Liver (tissue), 9 donors: ENCODE data around the gene GSTM1. TPM values are rescaled to one million over a fixed set of nuclear protein-coding genes. Genes with fewer than 3 reads are reported as not detected.

ENCODE experiments used
- DNase-seq: peaks from one replicate; pipeline ENCODE4 v3.0.0-alpha.2; 2017; ENCODE audit warnings: low spot score
- H3K27ac ChIP-seq, 2 donors: one replicate each; pipeline ENCODE4 v1.7.0; 2013; ENCODE audit warnings: inconsistent platforms in 2 of 2, low read length in 2 of 2, control low read depth in 1 of 2, low read depth in 1 of 2, mild to moderate bottlenecking in 1 of 2
- H3K27me3 ChIP-seq, 4 donors: one replicate each; pipeline versions ENCODE4 v1.6.1 to v1.7.0; 2013; ENCODE audit warnings: low read length in 3 of 4, inconsistent platforms in 1 of 4, mild to moderate bottlenecking in 1 of 4, moderate library complexity in 1 of 4; ENCODE audit not compliant: control insufficient read depth in 4 of 4, insufficient read depth in 4 of 4
- H3K36me3 ChIP-seq, 4 donors: one replicate each; pipeline versions ENCODE4 v1.6.1 to v1.7.0; 2013; ENCODE audit warnings: low read length in 3 of 4, mild to moderate bottlenecking in 3 of 4, low read depth in 1 of 4, moderate library complexity in 1 of 4; ENCODE audit not compliant: control insufficient read depth in 4 of 4, insufficient read depth in 3 of 4
- H3K4me1 ChIP-seq, 4 donors: one replicate each; pipeline versions ENCODE4 v1.6.1 to v1.7.0; 2013; ENCODE audit warnings: low read length in 3 of 4, mild to moderate bottlenecking in 3 of 4, moderate library complexity in 1 of 4; ENCODE audit not compliant: control insufficient read depth in 4 of 4, insufficient read depth in 4 of 4
- H3K4me3 ChIP-seq, 3 donors: one replicate each; pipeline versions ENCODE4 v1.6.1 to v1.7.0; 2013; ENCODE audit warnings: low read length in 3 of 3, control low read depth in 1 of 3, low read depth in 1 of 3, mild to moderate bottlenecking in 1 of 3
- H3K9ac ChIP-seq, 2 donors: one replicate each; pipeline ENCODE4 v1.7.0; 2013; ENCODE audit warnings: low read length in 2 of 2, mild to moderate bottlenecking in 2 of 2, moderate library complexity in 2 of 2, control low read depth in 1 of 2, low read depth in 1 of 2
- H3K9me3 ChIP-seq, 4 donors: one replicate each; pipeline versions ENCODE4 v1.6.1 to v1.7.0; 2013; ENCODE audit warnings: low read length in 3 of 4; ENCODE audit not compliant: control insufficient read depth in 4 of 4
- ATF3 ChIP-seq: IDR thresholded peaks from 2 replicates; pipeline ENCODE4 v1.6.1; 2016; ENCODE audit warnings: antibody characterized with exemption
- EGR1 ChIP-seq, 2 donors: IDR thresholded peaks; 2 replicates each; pipeline ENCODE4 v1.6.1; 2016 to 2018; ENCODE audit warnings: antibody characterized with exemption in 2 of 2, low read depth in 2 of 2
- FOXA1 ChIP-seq: IDR thresholded peaks from 2 replicates; pipeline ENCODE4 v1.6.1; 2016; ENCODE audit warnings: antibody characterized with exemption
- FOXA2 ChIP-seq: IDR thresholded peaks from 2 replicates; pipeline ENCODE4 v1.6.1; 2016; ENCODE audit warnings: antibody characterized with exemption
- GABPA ChIP-seq, 2 donors: IDR thresholded peaks in 1 of 2; conservative IDR thresholded peaks in 1 of 2; 2 replicates each; pipeline ENCODE4 v1.6.1; 2016; ENCODE audit warnings: antibody characterized with exemption in 2 of 2, mild to moderate bottlenecking in 1 of 2, moderate library complexity in 1 of 2
- HNF4A ChIP-seq, 2 donors: conservative IDR thresholded peaks; 2 replicates each; pipeline ENCODE4 v1.6.1; 2016; ENCODE audit warnings: antibody characterized with exemption in 2 of 2, mild to moderate bottlenecking in 2 of 2
- HNF4G ChIP-seq: IDR thresholded peaks from 2 replicates; pipeline ENCODE4 v1.6.1; 2016; ENCODE audit warnings: antibody characterized with exemption
- JUND ChIP-seq, 2 donors: IDR thresholded peaks; 2 replicates each; pipeline ENCODE4 v1.6.1; 2016; ENCODE audit warnings: antibody characterized with exemption in 2 of 2
- MAX ChIP-seq: IDR thresholded peaks from 2 replicates; pipeline ENCODE4 v1.6.1; 2016; ENCODE audit warnings: antibody characterized with exemption
- NR2F2 ChIP-seq: IDR thresholded peaks from 2 replicates; pipeline ENCODE4 v1.6.1; 2016; ENCODE audit warnings: antibody characterized with exemption
- RAD21 ChIP-seq, 2 donors: IDR thresholded peaks; 2 replicates each; pipeline ENCODE4 v1.6.1; 2016; ENCODE audit warnings: antibody characterized with exemption in 2 of 2, mild to moderate bottlenecking in 2 of 2
- REST ChIP-seq: IDR thresholded peaks from 2 replicates; pipeline ENCODE4 v1.6.1; 2016; ENCODE audit warnings: antibody characterized with exemption, mild to moderate bottlenecking
- RXRA ChIP-seq, 2 donors: IDR thresholded peaks; 2 replicates each; pipeline ENCODE4 v1.6.1; 2017 to 2018; ENCODE audit warnings: antibody characterized with exemption in 2 of 2, mild to moderate bottlenecking in 1 of 2
- SP1 ChIP-seq: IDR thresholded peaks from 2 replicates; pipeline ENCODE4 v1.6.1; 2018; ENCODE audit warnings: antibody characterized with exemption, mild to moderate bottlenecking
- TAF1 ChIP-seq: conservative IDR thresholded peaks from 2 replicates; pipeline ENCODE4 v1.6.1; 2016; ENCODE audit warnings: antibody characterized with exemption, mild to moderate bottlenecking
- YY1 ChIP-seq: IDR thresholded peaks from 2 replicates; pipeline ENCODE4 v1.6.1; 2016; ENCODE audit warnings: antibody characterized with exemption, mild to moderate bottlenecking
- ZBTB33 ChIP-seq: IDR thresholded peaks from 2 replicates; pipeline ENCODE4 v1.6.1; 2016; ENCODE audit warnings: antibody characterized with exemption
- WGBS: extraction: QIAGEN DNeasy Blood & Tissue Kit; methylation state at CpG from one replicate; pipeline ENCODE4 v1.1.7; 2013; 5-methylcytosine and 5-hydroxymethylcytosine counted together
- polyA plus RNA-seq, 2 donors: library from polyadenylated mRNA; stranded (reverse) in 1 of 2; unstranded in 1 of 2; fragments of 200-250 nt in 1 of 2; fragments of >200 nt in 1 of 2; fragmentation: Nextera tagmentation in 1 of 2; extraction: Ambion mirVana in 1 of 2; gene quantifications; one replicate each; pipeline versions ENCODE4 v1.2.1 to v1.2.3, GENCODE V29; 2013 to 2015
- total RNA-seq, 2 donors: library from RNA; depleted of rRNA; stranded (reverse); fragments of >200 nt; gene quantifications; one replicate each; pipeline ENCODE4 v1.2.3, GENCODE V29; 2014
- TF ChIP-seq, protein P1 (sequence below): fragments of 150-350 bp; IDR thresholded peaks from 2 replicates; pipeline ENCODE4 v1.5.1; 2017; ENCODE audit warnings: improper control_type of control experiment, low read depth, low read length; ENCODE audit not compliant: missing input control
- donor health status: healthy.
- donor health status: healthy.
- donor health status: healthy.
- donor health status: healthy.
- donor health status: healthy.

The GSTM1 gene
- total and polyA plus RNA-seq, 4 donors: 14.7 to 341 (median 247) TPM

DNA sequence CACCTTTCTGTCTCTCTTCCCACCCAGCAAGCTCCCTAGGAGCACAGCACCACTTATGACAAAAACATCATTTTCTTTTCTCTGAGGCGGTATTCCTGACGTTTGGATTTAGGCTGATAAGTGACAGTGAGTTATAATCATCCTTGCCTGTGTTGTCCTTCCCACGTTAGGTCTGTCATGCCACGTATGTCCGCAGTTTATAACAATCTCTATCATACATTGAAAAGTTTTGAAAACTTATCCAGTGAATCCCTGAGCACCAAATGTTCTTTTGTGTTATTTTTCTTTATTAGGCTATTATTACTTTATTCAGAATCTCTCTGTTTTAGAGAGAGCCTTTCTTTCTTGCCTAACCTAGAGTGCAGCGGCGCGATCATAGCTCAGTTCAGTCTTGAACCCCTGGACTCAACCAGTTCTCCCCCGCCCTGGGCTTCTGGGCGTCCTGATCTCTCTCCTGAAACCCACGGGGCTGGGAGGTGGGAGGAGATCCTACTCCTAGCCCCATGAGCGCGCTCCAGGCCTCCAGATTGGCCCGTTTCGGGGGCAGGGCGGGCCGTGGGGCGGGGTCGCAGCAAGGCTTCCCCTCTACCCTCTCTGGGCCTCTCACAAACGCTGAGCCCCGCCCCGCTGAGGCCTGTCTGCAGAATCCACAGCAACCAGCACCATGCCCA, 20.0 kb upstream of the GSTM1 start, which contains the start of gene GSTM2:
Gene GSTM2 (plus strand): TSS at position 606 of the 671 bp plus-strand sequence. CDS start 59 bp downstream, at position 665.
- no peaks in the 10 kb centered on the region for H3K36me3 ChIP-seq
- peak; percentile 89 for DNase-seq
- TF ChIP-seq FOXA2: no peak
- TF ChIP-seq MAX: no peak
- TF ChIP-seq SP1: peak; percentile 53
- peak in 1 of 2 donors; percentile 31 for TF ChIP-seq RAD21 (IDR thresholded peaks at IDR 0.05)
- peak in 1 of 2 donors; percentile 47 for TF ChIP-seq HNF4A (conservative IDR thresholded peaks at IDR 0.05)
- no peak for TF ChIP-seq FOXA1
- no peak for TF ChIP-seq RXRA (IDR thresholded peaks at IDR 0.05)
- TF ChIP-seq HNF4G: no peak
- TF ChIP-seq ATF3: no peak
- TF ChIP-seq NR2F2: no peak
- TF ChIP-seq GABPA (IDR thresholded peaks at IDR 0.05 in 1 of 2, conservative IDR thresholded peaks at IDR 0.05 in 1 of 2): no peak
- TF ChIP-seq YY1: no peak
- no peak for TF ChIP-seq JUND (IDR thresholded peaks at IDR 0.05)
- H3K4me3 ChIP-seq: peak within 1 kb of the TSS in 2 of 3 donors; percentile 23 to 49
- peaks cover 0 to 3% (median 0%) of the 10 kb centered on the region in 4 donors for H3K4me1 ChIP-seq
- no peaks in the 10 kb centered on the region for H3K9me3 ChIP-seq
- no peak within 1 kb of the TSS for H3K27ac ChIP-seq
- no peak within 1 kb of the TSS for H3K9ac ChIP-seq
- no peaks in the 10 kb centered on the region for H3K27me3 ChIP-seq
- WGBS: 36% methylated on average over 22 of the region's 22 CpGs

DNA sequence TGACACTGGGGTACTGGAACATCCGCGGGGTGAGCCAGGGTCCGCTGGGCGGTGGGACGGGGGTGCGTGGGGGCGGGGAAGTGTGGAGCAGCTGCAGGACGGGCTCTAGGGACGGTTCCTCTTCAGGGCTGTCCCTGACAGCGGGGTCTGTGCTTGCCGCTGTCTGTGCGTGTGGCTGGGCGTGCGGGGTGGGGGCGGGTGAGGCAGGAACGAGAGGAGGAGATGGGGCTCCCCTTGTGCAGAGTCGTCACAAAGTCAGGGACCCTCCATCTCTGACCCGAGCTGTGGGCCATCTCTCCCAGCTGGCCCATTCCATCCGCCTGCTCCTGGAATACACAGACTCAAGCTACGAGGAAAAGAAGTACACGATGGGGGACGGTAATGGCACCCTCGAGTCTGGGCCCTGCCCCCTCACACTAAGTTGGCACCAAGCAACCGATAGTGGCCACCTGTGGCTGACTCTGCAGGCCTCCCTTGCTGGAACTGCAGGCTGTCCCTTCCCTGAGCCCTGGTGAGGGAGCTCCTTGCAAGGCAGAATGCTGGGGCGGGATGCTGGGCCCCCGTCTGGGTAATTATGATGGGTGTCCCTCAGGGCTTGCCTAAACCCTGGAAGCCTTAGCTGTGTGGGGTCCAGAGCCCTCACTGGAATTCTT, 19.4 kb upstream of the GSTM1 start:
- Histone ChIP-seq H3K36me3 (peaks cover 0 to 2% (median 0%) of the 10 kb centered on the region in 4 donors), H3K9ac (no peak overlapping the region), H3K27ac (no peak overlapping the region), H3K4me3 (peak overlapping the region in 2 of 3 donors; percentile 23 to 49), H3K27me3 (no peaks in the 10 kb centered on the region), H3K9me3 (no peaks in the 10 kb centered on the region), H3K4me1 (peaks cover 0 to 3% (median 0%) of the 10 kb centered on the region in 4 donors)
- DNase-seq: no peak
- 45% methylated on average over 26 of the region's 26 CpGs for WGBS
- TF ChIP-seq YY1 (no peak), GABPA (IDR thresholded peaks at IDR 0.05 in 1 of 2, conservative IDR thresholded peaks at IDR 0.05 in 1 of 2) (no peak), ATF3 (no peak), TAF1 (no peak), HNF4A (conservative IDR thresholded peaks at IDR 0.05) (no peak), EGR1 (IDR thresholded peaks at IDR 0.05; ENCODE audit: low read depth in 2 of 2) (no peak), REST (no peak), RXRA (IDR thresholded peaks at IDR 0.05) (no peak), SP1 (no peak), FOXA2 (no peak), RAD21 (IDR thresholded peaks at IDR 0.05) (no peak), ZBTB33 (no peak)
- TF ChIP-seq, protein P1, sequence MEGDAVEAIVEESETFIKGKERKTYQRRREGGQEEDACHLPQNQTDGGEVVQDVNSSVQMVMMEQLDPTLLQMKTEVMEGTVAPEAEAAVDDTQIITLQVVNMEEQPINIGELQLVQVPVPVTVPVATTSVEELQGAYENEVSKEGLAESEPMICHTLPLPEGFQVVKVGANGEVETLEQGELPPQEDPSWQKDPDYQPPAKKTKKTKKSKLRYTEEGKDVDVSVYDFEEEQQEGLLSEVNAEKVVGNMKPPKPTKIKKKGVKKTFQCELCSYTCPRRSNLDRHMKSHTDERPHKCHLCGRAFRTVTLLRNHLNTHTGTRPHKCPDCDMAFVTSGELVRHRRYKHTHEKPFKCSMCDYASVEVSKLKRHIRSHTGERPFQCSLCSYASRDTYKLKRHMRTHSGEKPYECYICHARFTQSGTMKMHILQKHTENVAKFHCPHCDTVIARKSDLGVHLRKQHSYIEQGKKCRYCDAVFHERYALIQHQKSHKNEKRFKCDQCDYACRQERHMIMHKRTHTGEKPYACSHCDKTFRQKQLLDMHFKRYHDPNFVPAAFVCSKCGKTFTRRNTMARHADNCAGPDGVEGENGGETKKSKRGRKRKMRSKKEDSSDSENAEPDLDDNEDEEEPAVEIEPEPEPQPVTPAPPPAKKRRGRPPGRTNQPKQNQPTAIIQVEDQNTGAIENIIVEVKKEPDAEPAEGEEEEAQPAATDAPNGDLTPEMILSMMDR: no peak
